ENCODE data around the gene ZFAND2A.

Gene ZFAND2A

GRCh38 chr7:1174881-1175596 lies 15.0 kb upstream of the ZFAND2A start:
- Histone ChIP-seq H3K36me3 (ENCODE audit: control insufficient read depth in 2 of 2, insufficient read depth in 1 of 2, low read length in 2 of 2) (no peaks in the 10 kb centered on the region), H3K4me1 (ENCODE audit: control insufficient read depth, insufficient read depth, low read length) (no peaks in the 10 kb centered on the region), H3K27ac (ENCODE audit: extremely low read depth, low read depth, low read length) (no peak overlapping the region), H3K9me3 (ENCODE audit: control insufficient read depth, insufficient read depth, low read depth, low read length) (no peaks in the 10 kb centered on the region), H3K4me3 (ENCODE audit: low read depth, low read length) (no peak overlapping the region)
- ChIA-PET CTCF (interaction anchor here (0.5 to 6.7 kb wide), 18 partner anchors 8 to 257 kb away, joined by 3 to 106 read pairs (median 6); partner anchors contain the start of gene GPER1), POLR2A (interaction anchor here (1.0 to 1.6 kb wide), 2 partner anchors 37 to 200 kb away, joined by 3 to 7 read pairs; partner anchors contain the start of gene COX19)
- TF ChIP-seq ZNF555 (tag by site-specific recombination; conservative IDR thresholded peaks at IDR 0.05) (no peak), ZNF501 (tag by site-specific recombination; IDR thresholded peaks at IDR 0.05) (no peak), ZBTB10 (tag by site-specific recombination; IDR thresholded peaks at IDR 0.05) (no peak)

- Histone ChIP-seq H3K4me3 (ENCODE audit: low read depth, low read length) (no peak overlapping the region), H3K36me3 (ENCODE audit: control insufficient read depth in 2 of 2, insufficient read depth in 1 of 2, low read length in 2 of 2) (no peaks in the 10 kb centered on the region), H3K27ac (ENCODE audit: extremely low read depth, low read depth, low read length) (no peak overlapping the region), H3K9me3 (ENCODE audit: control insufficient read depth, insufficient read depth, low read depth, low read length) (no peaks in the 10 kb centered on the region), H3K4me1 (ENCODE audit: control insufficient read depth, insufficient read depth, low read length) (no peaks in the 10 kb centered on the region)
- ChIA-PET POLR2A (interaction anchor here (0.9 kb wide), 1 partner anchor 14 kb away, joined by 3 read pairs; the partner anchor contains the start of gene ZFAND2A), CTCF (interaction anchor here (0.6 to 6.7 kb wide), 9 partner anchors 10 to 258 kb away, joined by 3 to 106 read pairs (median 4); partner anchors contain the start of genes COX19, GPER1 and ZFAND2A)
- no peak for TF ChIP-seq EGR2 (tag by site-specific recombination; IDR thresholded peaks at IDR 0.05; ENCODE audit: low read depth)
- no peak for TF ChIP-seq TRIM28 (IDR thresholded peaks at IDR 0.05; ENCODE audit: borderline replicate concordance, low read length)
- no peak for TF ChIP-seq ZNF223 (tag by site-specific recombination; IDR thresholded peaks at IDR 0.05)
- TF ChIP-seq ZNF560 (tag by site-specific recombination; IDR thresholded peaks at IDR 0.05; ENCODE audit: borderline replicate concordance), result no peak
- TF ChIP-seq ZNF658 (tag by site-specific recombination; IDR thresholded peaks at IDR 0.05), result no peak
- TF ChIP-seq ZNF416 (tag by site-specific recombination; IDR thresholded peaks at IDR 0.05), result no peak
- no peak for TF ChIP-seq ZBTB49 (tag by site-specific recombination; IDR thresholded peaks at IDR 0.05; ENCODE audit: low read depth)
- TF ChIP-seq SP3 (tag by site-specific recombination; IDR thresholded peaks at IDR 0.05), result no peak
- no peak for TF ChIP-seq BCL11B (tag by site-specific recombination; IDR thresholded peaks at IDR 0.05; ENCODE audit: low read depth)
- no peak for TF ChIP-seq GLI4 (tag by site-specific recombination; IDR thresholded peaks at IDR 0.05)
- no peak for TF ChIP-seq ZSCAN23 (tag by site-specific recombination; IDR thresholded peaks at IDR 0.05)
- no peak for TF ChIP-seq MYNN (tag by site-specific recombination; IDR thresholded peaks at IDR 0.05; ENCODE audit: borderline replicate concordance)
- TF ChIP-seq KLF1 (tag by site-specific recombination; IDR thresholded peaks at IDR 0.05), result no peak
- TF ChIP-seq ZNF335 (tag by site-specific recombination; conservative IDR thresholded peaks at IDR 0.05), result no peak
- no peak for TF ChIP-seq ZFP69B (tag by site-specific recombination; IDR thresholded peaks at IDR 0.05)
- no peak for TF ChIP-seq MZF1 (tag by site-specific recombination; IDR thresholded peaks at IDR 0.05; ENCODE audit: borderline replicate concordance)
- no peak for TF ChIP-seq ZNF138 (tag by site-specific recombination; IDR thresholded peaks at IDR 0.05; ENCODE audit: borderline replicate concordance)
- no peak for TF ChIP-seq ZSCAN18 (tag by site-specific recombination; IDR thresholded peaks at IDR 0.05)
- no peak for TF ChIP-seq ZNF341 (tag by site-specific recombination; IDR thresholded peaks at IDR 0.05; ENCODE audit: low read depth)
Measured at GRCh38 chr7:1174002-1174401, 14.0 kb upstream of the ZFAND2A start.
